Activated T-helper 17 cell treated with anti-CD3 and anti-CD28 coated beads, Interleukin-2, amount 50 U/mL, for 72 hours (primary cell): ENCODE data around the gene ATL2. TPM values are rescaled to one million over a fixed set of nuclear protein-coding genes. Genes with fewer than 3 reads are reported as not detected.
"Not testable (repeated sequence)": the region's sequence is repeated elsewhere in the genome, so short reads cannot be mapped to it uniquely, and the experiment has no call there.

ENCODE experiments used
- ATAC-seq: fragments of 150-1000 bp; cut with Tn5 transposase; replicated peaks from 2 replicates; pipeline ENCODE4 v1.10.0; 2021; ENCODE audit warnings: mild to moderate bottlenecking, moderate library complexity
- H3K27ac Mint-ChIP-seq: one replicate; pipeline ENCODE4 v1.8.0; 2022; ENCODE audit warnings: mixed read lengths
- H3K27me3 Mint-ChIP-seq: one replicate; pipeline ENCODE4 v1.8.0; 2022; ENCODE audit warnings: mixed read lengths
- H3K36me3 Mint-ChIP-seq: one replicate; pipeline ENCODE4 v1.8.0; 2022; ENCODE audit warnings: low read depth, mild to moderate bottlenecking, mixed read lengths
- H3K4me1 Mint-ChIP-seq: one replicate; pipeline ENCODE4 v1.8.0; 2022; ENCODE audit warnings: mixed read lengths
- H3K4me3 Mint-ChIP-seq: one replicate; pipeline ENCODE4 v1.8.0; 2022; ENCODE audit warnings: mild to moderate bottlenecking, mixed read lengths
- H3K9me3 Mint-ChIP-seq: one replicate; pipeline ENCODE4 v1.8.0; 2022; ENCODE audit warnings: mixed read lengths
- total RNA-seq, 2 donors: library from RNA; stranded (reverse); gene quantifications; one replicate each; pipeline ENCODE4 v1.2.3, GENCODE V29; 2022

ATL2 gene
- total RNA-seq, 2 donors from 2014 or later: 30.9 to 52.8 TPM

- no peak overlapping the region for H3K27ac Mint-ChIP-seq
- no peaks in the 10 kb centered on the region for H3K9me3 Mint-ChIP-seq
- no peaks in the 10 kb centered on the region for H3K27me3 Mint-ChIP-seq
- H3K4me1 Mint-ChIP-seq: no peaks in the 10 kb centered on the region
- no peak for ATAC-seq
- H3K4me3 Mint-ChIP-seq: no peak overlapping the region
- no peaks in the 10 kb centered on the region for H3K36me3 Mint-ChIP-seq
Measured at GRCh38 chr2:38406597-38407110, 29.6 kb upstream of the ATL2 start.

- Mint-ChIP-seq H3K4me3 (no peak overlapping the region), H3K27me3 (no peaks in the 10 kb centered on the region), H3K9me3 (no peaks in the 10 kb centered on the region), H3K4me1 (no peaks in the 10 kb centered on the region), H3K36me3 (no peaks in the 10 kb centered on the region), H3K27ac (no peak overlapping the region)
- ATAC-seq: no peak
Measured at GRCh38 chr2:38405917-38406596, 29.0 kb upstream of the ATL2 start.

GRCh38 chr2:38400513-38400912 lies 23.4 kb upstream of the ATL2 start:
- no peak for ATAC-seq
- H3K4me3 Mint-ChIP-seq: no peak overlapping the region
- no peaks in the 10 kb centered on the region for H3K36me3 Mint-ChIP-seq
- peaks cover 5% of the 10 kb centered on the region for H3K4me1 Mint-ChIP-seq
- no peak overlapping the region for H3K27ac Mint-ChIP-seq
- peaks cover 4% of the 10 kb centered on the region for H3K27me3 Mint-ChIP-seq
- H3K9me3 Mint-ChIP-seq: no peaks in the 10 kb centered on the region

- no peaks in the 10 kb centered on the region for H3K36me3 Mint-ChIP-seq
- H3K27me3 Mint-ChIP-seq: peaks cover 4% of the 10 kb centered on the region
- H3K4me3 Mint-ChIP-seq: no peak overlapping the region
- no peak for ATAC-seq
- peaks cover 12% of the 10 kb centered on the region for H3K4me1 Mint-ChIP-seq
- no peaks in the 10 kb centered on the region for H3K9me3 Mint-ChIP-seq
- H3K27ac Mint-ChIP-seq: no peak overlapping the region
Measured at GRCh38 chr2:38398739-38399138, 21.7 kb upstream of the ATL2 start.

GRCh38 chr2:38394903-38395341 lies 17.8 kb upstream of the ATL2 start:
- Mint-ChIP-seq H3K9me3 (no peaks in the 10 kb centered on the region), H3K4me3 (no peak overlapping the region), H3K4me1 (peaks cover 12% of the 10 kb centered on the region), H3K36me3 (no peaks in the 10 kb centered on the region), H3K27me3 (peaks cover 11% of the 10 kb centered on the region), H3K27ac (no peak overlapping the region)
- peak; percentile 88 for ATAC-seq

GRCh38 chr2:38394041-38394440 lies 17.0 kb upstream of the ATL2 start:
- Mint-ChIP-seq H3K4me3 (no peak overlapping the region), H3K27ac (no peak overlapping the region), H3K36me3 (no peaks in the 10 kb centered on the region), H3K27me3 (peaks cover 11% of the 10 kb centered on the region), H3K9me3 (no peaks in the 10 kb centered on the region), H3K4me1 (peaks cover 13% of the 10 kb centered on the region)
- no peak for ATAC-seq

- no peak for ATAC-seq
- Mint-ChIP-seq H3K9me3 (no peaks in the 10 kb centered on the region), H3K27me3 (peaks cover 6% of the 10 kb centered on the region), H3K4me1 (peaks cover 13% of the 10 kb centered on the region), H3K27ac (no peak overlapping the region), H3K4me3 (no peak overlapping the region), H3K36me3 (no peaks in the 10 kb centered on the region)
Measured at GRCh38 chr2:38390947-38391346, 13.9 kb upstream of the ATL2 start.

GRCh38 chr2:38387887-38388286 lies 10.8 kb upstream of the ATL2 start:
- H3K36me3 Mint-ChIP-seq: no peaks in the 10 kb centered on the region
- H3K4me3 Mint-ChIP-seq: peak overlapping the region; percentile 26
- H3K27ac Mint-ChIP-seq: peak overlapping the region; percentile 36
- ATAC-seq: peak; percentile 80
- H3K9me3 Mint-ChIP-seq: no peaks in the 10 kb centered on the region
- H3K4me1 Mint-ChIP-seq: peaks cover 6% of the 10 kb centered on the region
- H3K27me3 Mint-ChIP-seq: peaks cover 6% of the 10 kb centered on the region

- no peak overlapping the region for H3K4me3 Mint-ChIP-seq
- no peak for ATAC-seq
- no peaks in the 10 kb centered on the region for H3K9me3 Mint-ChIP-seq
- H3K27me3 Mint-ChIP-seq: peaks cover 6% of the 10 kb centered on the region
- H3K27ac Mint-ChIP-seq: peak overlapping the region; percentile 3
- H3K36me3 Mint-ChIP-seq: no peaks in the 10 kb centered on the region
- H3K4me1 Mint-ChIP-seq: peaks cover 6% of the 10 kb centered on the region
Measured at GRCh38 chr2:38386821-38387220, 9.7 kb upstream of the ATL2 start.

- peaks cover 6% of the 10 kb centered on the region for H3K27me3 Mint-ChIP-seq
- H3K36me3 Mint-ChIP-seq: no peaks in the 10 kb centered on the region
- H3K27ac Mint-ChIP-seq: peak overlapping the region; percentile 3
- ATAC-seq: no peak
- no peak overlapping the region for H3K4me3 Mint-ChIP-seq
- H3K9me3 Mint-ChIP-seq: no peaks in the 10 kb centered on the region
- peaks cover 6% of the 10 kb centered on the region for H3K4me1 Mint-ChIP-seq
Measured at GRCh38 chr2:38386377-38386776, 9.3 kb upstream of the ATL2 start.

- peaks cover 18% of the 10 kb centered on the region for H3K4me1 Mint-ChIP-seq
- no peak overlapping the region for H3K4me3 Mint-ChIP-seq
- no peak overlapping the region for H3K27ac Mint-ChIP-seq
- H3K36me3 Mint-ChIP-seq: no peaks in the 10 kb centered on the region
- no peaks in the 10 kb centered on the region for H3K27me3 Mint-ChIP-seq
- H3K9me3 Mint-ChIP-seq: no peaks in the 10 kb centered on the region
- ATAC-seq: no peak
Measured at GRCh38 chr2:38384338-38384737, 7.3 kb upstream of the ATL2 start.

GRCh38 chr2:38383741-38384140 lies 6.7 kb upstream of the ATL2 start:
- H3K27ac Mint-ChIP-seq, H3K27me3 Mint-ChIP-seq, H3K9me3 Mint-ChIP-seq, ATAC-seq, H3K36me3 Mint-ChIP-seq, H3K4me3 Mint-ChIP-seq: not testable (repeated sequence)
- H3K4me1 Mint-ChIP-seq: peaks cover 13% of the 10 kb centered on the region

- H3K36me3 Mint-ChIP-seq: peaks cover 7% of the 10 kb centered on the region
- H3K27me3 Mint-ChIP-seq: no peaks in the 10 kb centered on the region
- ATAC-seq: no peak
- H3K9me3 Mint-ChIP-seq: no peaks in the 10 kb centered on the region
- no peak overlapping the region for H3K4me3 Mint-ChIP-seq
- no peak overlapping the region for H3K27ac Mint-ChIP-seq
- peaks cover 17% of the 10 kb centered on the region for H3K4me1 Mint-ChIP-seq
Measured at GRCh38 chr2:38381381-38382143, 4.5 kb upstream of the ATL2 start.

GRCh38 chr2:38380397-38381130 lies 3.5 kb upstream of the ATL2 start:
- Mint-ChIP-seq H3K27me3 (no peaks in the 10 kb centered on the region), H3K27ac (no peak overlapping the region), H3K9me3 (no peaks in the 10 kb centered on the region), H3K36me3 (peaks cover 13% of the 10 kb centered on the region), H3K4me3 (peak overlapping the region; percentile 38), H3K4me1 (peaks cover 23% of the 10 kb centered on the region)
- no peak for ATAC-seq
